WTC11 (cell line): ENCODE data around the gene FASTKD1. TPM values are rescaled to one million over a fixed set of nuclear protein-coding genes. Genes with fewer than 3 reads are reported as not detected.
A peak's percentile ranks its signal among the peaks of the same experiment; 100 is the strongest.

ENCODE experiments used
- ETV6 ChIP-seq: sonication (generic); formaldehyde crosslinking; IDR thresholded peaks from 2 replicates; pipeline ENCODE4 v1.8.1; 2022; ENCODE audit warnings: mild to moderate bottlenecking, missing genetic modification reagents
- FOXK1 ChIP-seq: sonication (generic); formaldehyde crosslinking; IDR thresholded peaks from 2 replicates; pipeline ENCODE4 v1.8.0; 2022; ENCODE audit warnings: mild to moderate bottlenecking, moderate library complexity, missing genetic modification reagents
- FOXP1 ChIP-seq: sonication (generic); formaldehyde crosslinking; IDR thresholded peaks from 2 replicates; pipeline ENCODE4 v1.8.0; 2022; ENCODE audit warnings: missing genetic modification reagents, mild to moderate bottlenecking, moderate library complexity, borderline replicate concordance
- GABPB1 ChIP-seq: sonication (generic); formaldehyde crosslinking; IDR thresholded peaks from 2 replicates; pipeline ENCODE4 v1.8.1; 2023; ENCODE audit warnings: mild to moderate bottlenecking, missing genetic modification reagents
- HMGA2 ChIP-seq: fragments of 250-450 bp; sonication (Bioruptor Pico); IDR thresholded peaks from 2 replicates; pipeline ENCODE4 v1.4.0; 2021; ENCODE audit warnings: mild to moderate bottlenecking, moderate library complexity
- MYBL2 ChIP-seq: sonication (generic); formaldehyde crosslinking; IDR thresholded peaks from 2 replicates; pipeline ENCODE4 v1.8.1; 2023; ENCODE audit warnings: mild to moderate bottlenecking, moderate library complexity, missing genetic modification reagents
- NR3C1 ChIP-seq: sonication (generic); formaldehyde crosslinking; conservative IDR thresholded peaks from 2 replicates; pipeline ENCODE4 v1.8.1; 2023; ENCODE audit warnings: low read depth, mild to moderate bottlenecking, missing genetic modification reagents
- ZNF232 ChIP-seq: sonication (generic); formaldehyde crosslinking; IDR thresholded peaks from 2 replicates; pipeline ENCODE4 v1.8.0; 2022; ENCODE audit warnings: mild to moderate bottlenecking, missing genetic modification reagents
- ZNF423 ChIP-seq: fragments of 250-450 bp; sonication (Bioruptor Pico); IDR thresholded peaks from 2 replicates; pipeline ENCODE4 v2.1.2; 2022; ENCODE audit warnings: mild to moderate bottlenecking, moderate library complexity
- ZNF671 ChIP-seq: fragments of 250-450 bp; sonication (Bioruptor Pico); IDR thresholded peaks from 2 replicates; pipeline ENCODE4 v1.8.0; 2021; ENCODE audit warnings: mild to moderate bottlenecking
- total RNA-seq: library from RNA; stranded (reverse); gene quantifications from 3 replicates; pipeline ENCODE4 v1.2.3, GENCODE V29; 2021
- TF ChIP-seq, protein P1 (sequence below): sonication (generic); formaldehyde crosslinking; IDR thresholded peaks from 2 replicates; pipeline ENCODE4 v1.8.1; 2023; ENCODE audit warnings: mild to moderate bottlenecking, moderate library complexity, missing genetic modification reagents
- TF ChIP-seq, protein P2 (sequence below): fragments of 250-450 bp; sonication (Bioruptor Pico); IDR thresholded peaks from 2 replicates; pipeline ENCODE4 v1.8.0; 2021; ENCODE audit warnings: mild to moderate bottlenecking
- TF ChIP-seq, protein P3 (sequence below): fragments of 200-600 bp; IDR thresholded peaks from 2 replicates; pipeline ENCODE4 v1.8.0; 2022; ENCODE audit warnings: antibody characterized with exemption
- TF ChIP-seq, protein P4 (sequence below): sonication (generic); formaldehyde crosslinking; IDR thresholded peaks from 2 replicates; pipeline ENCODE4 v1.8.0; 2022; ENCODE audit warnings: mild to moderate bottlenecking, missing genetic modification reagents
- TF ChIP-seq, protein P5 (sequence below): sonication (generic); formaldehyde crosslinking; IDR thresholded peaks from 2 replicates; pipeline ENCODE4 v1.8.1; 2023; ENCODE audit warnings: mild to moderate bottlenecking, missing genetic modification reagents, moderate library complexity
- TF ChIP-seq, protein P6 (sequence below): sonication (generic); formaldehyde crosslinking; IDR thresholded peaks from 2 replicates; pipeline ENCODE4 v1.8.0; 2023; ENCODE audit warnings: missing genetic modification reagents, mild to moderate bottlenecking, borderline replicate concordance
- TF ChIP-seq, protein P7 (sequence below): sonication (generic); formaldehyde crosslinking; IDR thresholded peaks from 2 replicates; pipeline ENCODE4 v1.8.0; 2022; ENCODE audit warnings: mild to moderate bottlenecking, missing genetic modification reagents
- TF ChIP-seq, protein P8 (sequence below): sonication (generic); formaldehyde crosslinking; conservative IDR thresholded peaks from 2 replicates; pipeline ENCODE4 v1.8.1; 2022; ENCODE audit warnings: mild to moderate bottlenecking, missing genetic modification reagents
- TF ChIP-seq, protein P9 (sequence below): fragments of 250-450 bp; sonication (Bioruptor Pico); IDR thresholded peaks from 2 replicates; pipeline ENCODE4 v1.9.0; 2021; ENCODE audit warnings: mild to moderate bottlenecking

Gene FASTKD1
- total RNA-seq, 1 experiment from 2014 or later, result 69.7 TPM

DNA sequence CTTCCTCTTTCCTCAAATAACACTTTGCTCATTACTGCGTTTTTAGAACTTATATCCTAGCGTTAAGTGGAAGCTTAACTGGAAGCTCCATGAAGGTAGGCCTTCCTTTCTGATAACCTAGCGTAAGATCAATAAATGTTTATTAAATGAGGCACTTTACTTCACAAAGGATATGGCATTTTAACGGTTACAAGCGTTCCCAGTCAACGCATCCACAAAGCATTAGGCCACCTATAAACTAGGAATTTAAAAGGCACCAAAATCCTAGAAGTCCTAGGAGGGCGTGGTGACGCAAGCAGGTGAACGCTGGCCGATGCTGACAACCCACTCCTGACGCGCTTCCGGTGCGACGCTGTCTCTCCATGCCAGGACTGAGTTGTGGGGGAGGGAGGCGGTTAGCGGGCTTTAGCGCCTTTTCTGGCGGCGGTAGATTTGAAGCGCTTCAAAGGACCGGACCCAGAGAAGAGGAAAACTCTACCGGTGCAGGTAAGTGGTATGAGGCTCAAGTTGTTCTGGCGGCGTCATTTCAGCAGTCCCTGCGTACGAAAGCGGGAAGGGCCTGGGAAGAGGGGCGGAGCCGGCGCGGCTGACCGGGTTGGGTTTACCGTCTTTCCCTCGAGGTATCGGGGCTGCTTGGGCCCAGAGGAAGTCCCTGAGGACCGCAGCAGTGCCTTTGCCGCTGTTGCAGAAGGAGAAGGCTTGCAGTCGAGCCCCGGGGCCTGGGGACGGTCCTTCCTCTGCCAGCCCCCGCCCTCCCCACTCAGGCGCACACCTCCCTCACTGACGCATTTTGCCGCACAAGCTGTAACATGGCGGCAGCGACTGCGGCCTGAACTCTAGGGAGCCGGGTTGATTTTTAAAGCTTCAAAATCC is 10.6 kb upstream of the FASTKD1 start, which contains the start of gene PPIG (continued):
- TF ChIP-seq, protein P1, sequence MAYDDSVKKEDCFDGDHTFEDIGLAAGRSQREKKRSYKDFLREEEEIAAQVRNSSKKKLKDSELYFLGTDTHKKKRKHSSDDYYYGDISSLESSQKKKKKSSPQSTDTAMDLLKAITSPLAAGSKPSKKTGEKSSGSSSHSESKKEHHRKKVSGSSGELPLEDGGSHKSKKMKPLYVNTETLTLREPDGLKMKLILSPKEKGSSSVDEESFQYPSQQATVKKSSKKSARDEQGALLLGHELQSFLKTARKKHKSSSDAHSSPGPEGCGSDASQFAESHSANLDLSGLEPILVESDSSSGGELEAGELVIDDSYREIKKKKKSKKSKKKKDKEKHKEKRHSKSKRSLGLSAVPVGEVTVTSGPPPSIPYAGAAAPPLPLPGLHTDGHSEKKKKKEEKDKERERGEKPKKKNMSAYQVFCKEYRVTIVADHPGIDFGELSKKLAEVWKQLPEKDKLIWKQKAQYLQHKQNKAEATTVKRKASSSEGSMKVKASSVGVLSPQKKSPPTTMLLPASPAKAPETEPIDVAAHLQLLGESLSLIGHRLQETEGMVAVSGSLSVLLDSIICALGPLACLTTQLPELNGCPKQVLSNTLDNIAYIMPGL (CRISPR knock-in tag), result 0 out of 2 replicates have a peak, but pooled peaks have one; percentile 26
- TF ChIP-seq, protein P2, sequence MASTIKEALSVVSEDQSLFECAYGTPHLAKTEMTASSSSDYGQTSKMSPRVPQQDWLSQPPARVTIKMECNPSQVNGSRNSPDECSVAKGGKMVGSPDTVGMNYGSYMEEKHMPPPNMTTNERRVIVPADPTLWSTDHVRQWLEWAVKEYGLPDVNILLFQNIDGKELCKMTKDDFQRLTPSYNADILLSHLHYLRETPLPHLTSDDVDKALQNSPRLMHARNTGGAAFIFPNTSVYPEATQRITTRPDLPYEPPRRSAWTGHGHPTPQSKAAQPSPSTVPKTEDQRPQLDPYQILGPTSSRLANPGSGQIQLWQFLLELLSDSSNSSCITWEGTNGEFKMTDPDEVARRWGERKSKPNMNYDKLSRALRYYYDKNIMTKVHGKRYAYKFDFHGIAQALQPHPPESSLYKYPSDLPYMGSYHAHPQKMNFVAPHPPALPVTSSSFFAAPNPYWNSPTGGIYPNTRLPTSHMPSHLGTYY (CRISPR knock-in tag), result no peak
- TF ChIP-seq, protein P3, sequence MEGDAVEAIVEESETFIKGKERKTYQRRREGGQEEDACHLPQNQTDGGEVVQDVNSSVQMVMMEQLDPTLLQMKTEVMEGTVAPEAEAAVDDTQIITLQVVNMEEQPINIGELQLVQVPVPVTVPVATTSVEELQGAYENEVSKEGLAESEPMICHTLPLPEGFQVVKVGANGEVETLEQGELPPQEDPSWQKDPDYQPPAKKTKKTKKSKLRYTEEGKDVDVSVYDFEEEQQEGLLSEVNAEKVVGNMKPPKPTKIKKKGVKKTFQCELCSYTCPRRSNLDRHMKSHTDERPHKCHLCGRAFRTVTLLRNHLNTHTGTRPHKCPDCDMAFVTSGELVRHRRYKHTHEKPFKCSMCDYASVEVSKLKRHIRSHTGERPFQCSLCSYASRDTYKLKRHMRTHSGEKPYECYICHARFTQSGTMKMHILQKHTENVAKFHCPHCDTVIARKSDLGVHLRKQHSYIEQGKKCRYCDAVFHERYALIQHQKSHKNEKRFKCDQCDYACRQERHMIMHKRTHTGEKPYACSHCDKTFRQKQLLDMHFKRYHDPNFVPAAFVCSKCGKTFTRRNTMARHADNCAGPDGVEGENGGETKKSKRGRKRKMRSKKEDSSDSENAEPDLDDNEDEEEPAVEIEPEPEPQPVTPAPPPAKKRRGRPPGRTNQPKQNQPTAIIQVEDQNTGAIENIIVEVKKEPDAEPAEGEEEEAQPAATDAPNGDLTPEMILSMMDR, result no peak
- TF ChIP-seq ZNF232 (CRISPR knock-in tag) (0 out of 2 replicates have a peak, but pooled peaks have one; percentile 61), NR3C1 (no peak), HMGA2 (CRISPR knock-in tag) (no peak), GABPB1 (peak; percentile 95), ZNF423 (CRISPR knock-in tag) (no peak), MYBL2 (peak; percentile 85; the same call in 1 of the 2 replicates), FOXK1 (CRISPR knock-in tag) (peak; percentile 88), FOXP1 (CRISPR knock-in tag) (peak; percentile 83), ZNF671 (CRISPR knock-in tag) (no peak), ETV6 (peak; percentile 47)
- TF ChIP-seq, protein P4, sequence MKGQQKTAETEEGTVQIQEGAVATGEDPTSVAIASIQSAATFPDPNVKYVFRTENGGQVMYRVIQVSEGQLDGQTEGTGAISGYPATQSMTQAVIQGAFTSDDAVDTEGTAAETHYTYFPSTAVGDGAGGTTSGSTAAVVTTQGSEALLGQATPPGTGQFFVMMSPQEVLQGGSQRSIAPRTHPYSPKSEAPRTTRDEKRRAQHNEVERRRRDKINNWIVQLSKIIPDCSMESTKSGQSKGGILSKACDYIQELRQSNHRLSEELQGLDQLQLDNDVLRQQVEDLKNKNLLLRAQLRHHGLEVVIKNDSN (CRISPR knock-in tag), result 0 out of 2 replicates have a peak, but pooled peaks have one; percentile 24
- TF ChIP-seq, protein P5, sequence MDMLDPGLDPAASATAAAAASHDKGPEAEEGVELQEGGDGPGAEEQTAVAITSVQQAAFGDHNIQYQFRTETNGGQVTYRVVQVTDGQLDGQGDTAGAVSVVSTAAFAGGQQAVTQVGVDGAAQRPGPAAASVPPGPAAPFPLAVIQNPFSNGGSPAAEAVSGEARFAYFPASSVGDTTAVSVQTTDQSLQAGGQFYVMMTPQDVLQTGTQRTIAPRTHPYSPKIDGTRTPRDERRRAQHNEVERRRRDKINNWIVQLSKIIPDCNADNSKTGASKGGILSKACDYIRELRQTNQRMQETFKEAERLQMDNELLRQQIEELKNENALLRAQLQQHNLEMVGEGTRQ (CRISPR knock-in tag), result no peak
- TF ChIP-seq, protein P6, sequence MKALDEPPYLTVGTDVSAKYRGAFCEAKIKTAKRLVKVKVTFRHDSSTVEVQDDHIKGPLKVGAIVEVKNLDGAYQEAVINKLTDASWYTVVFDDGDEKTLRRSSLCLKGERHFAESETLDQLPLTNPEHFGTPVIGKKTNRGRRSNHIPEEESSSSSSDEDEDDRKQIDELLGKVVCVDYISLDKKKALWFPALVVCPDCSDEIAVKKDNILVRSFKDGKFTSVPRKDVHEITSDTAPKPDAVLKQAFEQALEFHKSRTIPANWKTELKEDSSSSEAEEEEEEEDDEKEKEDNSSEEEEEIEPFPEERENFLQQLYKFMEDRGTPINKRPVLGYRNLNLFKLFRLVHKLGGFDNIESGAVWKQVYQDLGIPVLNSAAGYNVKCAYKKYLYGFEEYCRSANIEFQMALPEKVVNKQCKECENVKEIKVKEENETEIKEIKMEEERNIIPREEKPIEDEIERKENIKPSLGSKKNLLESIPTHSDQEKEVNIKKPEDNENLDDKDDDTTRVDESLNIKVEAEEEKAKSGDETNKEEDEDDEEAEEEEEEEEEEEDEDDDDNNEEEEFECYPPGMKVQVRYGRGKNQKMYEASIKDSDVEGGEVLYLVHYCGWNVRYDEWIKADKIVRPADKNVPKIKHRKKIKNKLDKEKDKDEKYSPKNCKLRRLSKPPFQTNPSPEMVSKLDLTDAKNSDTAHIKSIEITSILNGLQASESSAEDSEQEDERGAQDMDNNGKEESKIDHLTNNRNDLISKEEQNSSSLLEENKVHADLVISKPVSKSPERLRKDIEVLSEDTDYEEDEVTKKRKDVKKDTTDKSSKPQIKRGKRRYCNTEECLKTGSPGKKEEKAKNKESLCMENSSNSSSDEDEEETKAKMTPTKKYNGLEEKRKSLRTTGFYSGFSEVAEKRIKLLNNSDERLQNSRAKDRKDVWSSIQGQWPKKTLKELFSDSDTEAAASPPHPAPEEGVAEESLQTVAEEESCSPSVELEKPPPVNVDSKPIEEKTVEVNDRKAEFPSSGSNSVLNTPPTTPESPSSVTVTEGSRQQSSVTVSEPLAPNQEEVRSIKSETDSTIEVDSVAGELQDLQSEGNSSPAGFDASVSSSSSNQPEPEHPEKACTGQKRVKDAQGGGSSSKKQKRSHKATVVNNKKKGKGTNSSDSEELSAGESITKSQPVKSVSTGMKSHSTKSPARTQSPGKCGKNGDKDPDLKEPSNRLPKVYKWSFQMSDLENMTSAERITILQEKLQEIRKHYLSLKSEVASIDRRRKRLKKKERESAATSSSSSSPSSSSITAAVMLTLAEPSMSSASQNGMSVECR (CRISPR knock-in tag), result peak; percentile 86; the same call in 1 of the 2 replicates
- TF ChIP-seq, protein P7, sequence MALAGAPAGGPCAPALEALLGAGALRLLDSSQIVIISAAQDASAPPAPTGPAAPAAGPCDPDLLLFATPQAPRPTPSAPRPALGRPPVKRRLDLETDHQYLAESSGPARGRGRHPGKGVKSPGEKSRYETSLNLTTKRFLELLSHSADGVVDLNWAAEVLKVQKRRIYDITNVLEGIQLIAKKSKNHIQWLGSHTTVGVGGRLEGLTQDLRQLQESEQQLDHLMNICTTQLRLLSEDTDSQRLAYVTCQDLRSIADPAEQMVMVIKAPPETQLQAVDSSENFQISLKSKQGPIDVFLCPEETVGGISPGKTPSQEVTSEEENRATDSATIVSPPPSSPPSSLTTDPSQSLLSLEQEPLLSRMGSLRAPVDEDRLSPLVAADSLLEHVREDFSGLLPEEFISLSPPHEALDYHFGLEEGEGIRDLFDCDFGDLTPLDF, result no peak
- TF ChIP-seq, protein P8, sequence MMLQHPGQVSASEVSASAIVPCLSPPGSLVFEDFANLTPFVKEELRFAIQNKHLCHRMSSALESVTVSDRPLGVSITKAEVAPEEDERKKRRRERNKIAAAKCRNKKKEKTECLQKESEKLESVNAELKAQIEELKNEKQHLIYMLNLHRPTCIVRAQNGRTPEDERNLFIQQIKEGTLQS (CRISPR knock-in tag), result 0 out of 2 replicates have a peak, but pooled peaks have one; percentile 7
- TF ChIP-seq, protein P9, sequence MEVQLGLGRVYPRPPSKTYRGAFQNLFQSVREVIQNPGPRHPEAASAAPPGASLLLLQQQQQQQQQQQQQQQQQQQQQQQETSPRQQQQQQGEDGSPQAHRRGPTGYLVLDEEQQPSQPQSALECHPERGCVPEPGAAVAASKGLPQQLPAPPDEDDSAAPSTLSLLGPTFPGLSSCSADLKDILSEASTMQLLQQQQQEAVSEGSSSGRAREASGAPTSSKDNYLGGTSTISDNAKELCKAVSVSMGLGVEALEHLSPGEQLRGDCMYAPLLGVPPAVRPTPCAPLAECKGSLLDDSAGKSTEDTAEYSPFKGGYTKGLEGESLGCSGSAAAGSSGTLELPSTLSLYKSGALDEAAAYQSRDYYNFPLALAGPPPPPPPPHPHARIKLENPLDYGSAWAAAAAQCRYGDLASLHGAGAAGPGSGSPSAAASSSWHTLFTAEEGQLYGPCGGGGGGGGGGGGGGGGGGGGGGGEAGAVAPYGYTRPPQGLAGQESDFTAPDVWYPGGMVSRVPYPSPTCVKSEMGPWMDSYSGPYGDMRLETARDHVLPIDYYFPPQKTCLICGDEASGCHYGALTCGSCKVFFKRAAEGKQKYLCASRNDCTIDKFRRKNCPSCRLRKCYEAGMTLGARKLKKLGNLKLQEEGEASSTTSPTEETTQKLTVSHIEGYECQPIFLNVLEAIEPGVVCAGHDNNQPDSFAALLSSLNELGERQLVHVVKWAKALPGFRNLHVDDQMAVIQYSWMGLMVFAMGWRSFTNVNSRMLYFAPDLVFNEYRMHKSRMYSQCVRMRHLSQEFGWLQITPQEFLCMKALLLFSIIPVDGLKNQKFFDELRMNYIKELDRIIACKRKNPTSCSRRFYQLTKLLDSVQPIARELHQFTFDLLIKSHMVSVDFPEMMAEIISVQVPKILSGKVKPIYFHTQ (CRISPR knock-in tag), result no peak
